ENCODE results near the gene PEX11G.

- TF ChIP-seq POLR2A (IDR thresholded peaks at IDR 0.05; ENCODE audit: low read depth, low read length) (no peak), POLR2AphosphoS5 (IDR thresholded peaks at IDR 0.05; ENCODE audit: low read depth, low read length) (no peak), SPI1 (IDR thresholded peaks at IDR 0.05; ENCODE audit: low read depth, low read length) (no peak), TAF1 (IDR thresholded peaks at IDR 0.05; ENCODE audit: low read depth, low read length) (no peak)
Observed at GRCh38 chr19:7507884-7508283, 19.0 kb upstream of the PEX11G start.

Data from GM12891 (cell line).